ENCODE data around the gene DHX9. TPM values are rescaled to one million over a fixed set of nuclear protein-coding genes. Genes with fewer than 3 reads are reported as not detected.

DHX9 gene
- total RNA-seq, 1 donor from 2014 or later = 117 TPM

- no peak for DNase-seq (ENCODE audit: low spot score)
- peaks cover 13% of the 10 kb centered on the region for H3K36me3 Mint-ChIP-seq (ENCODE audit: low read depth)
- H3K4me3 Mint-ChIP-seq (ENCODE audit: unreplicated experiment) = no peak overlapping the region
- TF ChIP-seq CTCF (IDR thresholded peaks at IDR 0.05) = no peak
- H3K27ac Mint-ChIP-seq (ENCODE audit: unreplicated experiment) = no peak overlapping the region
- no peaks in the 10 kb centered on the region for H3K4me1 Mint-ChIP-seq (ENCODE audit: low read depth)
- H3K27me3 Mint-ChIP-seq (ENCODE audit: low read depth) = no peaks in the 10 kb centered on the region
- no peaks in the 10 kb centered on the region for H3K9me3 Mint-ChIP-seq (ENCODE audit: low read depth)
These were observed 29.7 kb upstream of the DHX9 start for GRCh38 chr1:182809414-182809957.

GRCh38 chr1:182811975-182812722, 27.0 kb upstream of the DHX9 start:
- Mint-ChIP-seq H3K27me3 (ENCODE audit: low read depth) (no peaks in the 10 kb centered on the region), H3K9me3 (ENCODE audit: low read depth) (no peaks in the 10 kb centered on the region), H3K36me3 (ENCODE audit: low read depth) (peaks cover 17% of the 10 kb centered on the region), H3K4me1 (ENCODE audit: low read depth) (no peaks in the 10 kb centered on the region), H3K27ac (ENCODE audit: unreplicated experiment) (no peak overlapping the region), H3K4me3 (ENCODE audit: unreplicated experiment) (no peak overlapping the region)
- TF ChIP-seq CTCF (IDR thresholded peaks at IDR 0.05) = peak; percentile 22
- DNase-seq (ENCODE audit: low spot score) = no peak

GRCh38 chr1:182816863-182817262, 22.3 kb upstream of the DHX9 start:
- no peak for DNase-seq (ENCODE audit: low spot score)
- no peaks in the 10 kb centered on the region for H3K9me3 Mint-ChIP-seq (ENCODE audit: low read depth)
- H3K36me3 Mint-ChIP-seq (ENCODE audit: low read depth) = peaks cover 31% of the 10 kb centered on the region
- no peak overlapping the region for H3K27ac Mint-ChIP-seq (ENCODE audit: unreplicated experiment)
- TF ChIP-seq CTCF (IDR thresholded peaks at IDR 0.05) = no peak
- no peaks in the 10 kb centered on the region for H3K4me1 Mint-ChIP-seq (ENCODE audit: low read depth)
- no peak overlapping the region for H3K4me3 Mint-ChIP-seq (ENCODE audit: unreplicated experiment)
- no peaks in the 10 kb centered on the region for H3K27me3 Mint-ChIP-seq (ENCODE audit: low read depth)

GRCh38 chr1:182817802-182818201, 21.3 kb upstream of the DHX9 start:
- Mint-ChIP-seq H3K27me3 (ENCODE audit: low read depth) (no peaks in the 10 kb centered on the region), H3K4me1 (ENCODE audit: low read depth) (no peaks in the 10 kb centered on the region)

GRCh38 chr1:182823220-182823619, 15.9 kb upstream of the DHX9 start:
- Mint-ChIP-seq H3K4me3 (ENCODE audit: unreplicated experiment) (no peak overlapping the region), H3K27ac (ENCODE audit: unreplicated experiment) (no peak overlapping the region)

More at GRCh38 chr1:182817802-182818201, 21.3 kb upstream of the DHX9 start:
- H3K36me3 Mint-ChIP-seq (ENCODE audit: low read depth) = peaks cover 34% of the 10 kb centered on the region
- no peak overlapping the region for H3K4me3 Mint-ChIP-seq (ENCODE audit: unreplicated experiment)
- H3K27ac Mint-ChIP-seq (ENCODE audit: unreplicated experiment) = no peak overlapping the region
- TF ChIP-seq CTCF (IDR thresholded peaks at IDR 0.05) = no peak
- H3K9me3 Mint-ChIP-seq (ENCODE audit: low read depth) = no peaks in the 10 kb centered on the region
- DNase-seq (ENCODE audit: low spot score) = no peak

More at GRCh38 chr1:182823220-182823619, 15.9 kb upstream of the DHX9 start:
- Mint-ChIP-seq H3K27me3 (ENCODE audit: low read depth) (no peaks in the 10 kb centered on the region), H3K4me1 (ENCODE audit: low read depth) (no peaks in the 10 kb centered on the region), H3K36me3 (ENCODE audit: low read depth) (peaks cover 28% of the 10 kb centered on the region), H3K9me3 (ENCODE audit: low read depth) (no peaks in the 10 kb centered on the region)
- TF ChIP-seq CTCF (IDR thresholded peaks at IDR 0.05) = no peak
- DNase-seq (ENCODE audit: low spot score) = no peak
